ENCODE results near the gene PODXL2.

Gene PODXL2

DNA sequence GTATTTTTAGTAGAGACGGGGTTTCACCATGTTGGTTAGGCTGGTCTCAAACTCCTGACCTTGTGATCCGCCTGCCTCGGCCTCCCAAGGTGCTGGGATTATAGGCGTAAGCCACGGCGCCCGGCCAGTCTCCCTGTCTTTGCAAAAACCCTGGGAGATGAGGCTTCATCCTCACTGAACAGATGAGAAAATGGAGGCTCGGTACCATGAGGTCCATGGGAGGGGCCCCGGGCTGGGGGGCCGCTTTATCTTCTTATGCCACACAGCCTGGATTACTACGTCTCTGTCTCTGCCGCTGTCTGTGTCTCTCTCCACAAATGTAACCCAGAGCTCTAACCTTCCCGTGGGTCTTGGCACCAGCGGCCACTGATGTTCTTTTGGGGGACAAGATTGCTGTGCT is 82.9 kb downstream of the PODXL2 start:
- no peak for DNase-seq

DNA sequence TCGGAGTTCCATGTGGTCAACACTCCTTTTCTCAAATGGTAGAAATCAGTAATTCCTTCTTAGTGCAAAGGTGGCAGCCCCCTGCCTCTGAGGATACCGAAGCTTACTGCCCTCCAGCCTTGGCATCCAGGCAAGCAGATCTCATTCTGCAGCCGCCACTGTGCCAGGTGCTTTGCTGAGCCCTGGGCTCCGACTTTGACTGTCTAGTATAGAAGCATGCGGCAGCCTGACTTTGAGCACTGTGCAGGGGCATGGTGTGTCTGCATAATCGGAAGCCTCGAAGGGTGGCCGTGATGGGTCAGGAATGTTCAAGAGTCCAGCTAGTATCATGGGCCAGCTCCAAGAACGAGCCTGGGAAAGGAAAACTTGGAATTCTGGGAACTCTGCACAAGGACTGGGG is 83.5 kb downstream of the PODXL2 start:
- no peak for DNase-seq

GRCh38 chr3:127712881-127713771 is 84.1 kb downstream of the PODXL2 start:
- DNase-seq, result no peak

- DNase-seq, result no peak
These were observed 85.2 kb downstream of the PODXL2 start for GRCh38 chr3:127714125-127714571.

DNA sequence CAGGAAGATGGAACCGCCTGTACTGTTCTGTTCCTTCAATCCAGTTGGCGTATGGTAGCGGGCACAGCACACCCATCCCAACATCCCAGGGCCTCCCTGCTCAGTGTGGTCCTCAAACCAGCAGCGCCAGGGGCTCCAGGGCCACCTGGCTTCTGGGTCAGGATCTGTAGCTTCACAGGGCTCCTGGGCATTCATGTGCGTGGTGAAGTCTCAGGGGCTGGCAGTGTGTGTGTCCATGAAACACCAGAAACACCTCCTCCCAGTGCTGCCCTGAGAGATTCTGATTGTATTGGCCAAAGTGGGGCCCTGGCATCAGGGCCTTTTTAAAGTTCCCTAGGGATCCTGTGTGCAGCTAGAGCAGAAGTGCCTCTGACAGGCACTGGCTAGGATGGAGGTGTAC is 85.9 kb downstream of the PODXL2 start:
- DNase-seq, result no peak

DNA sequence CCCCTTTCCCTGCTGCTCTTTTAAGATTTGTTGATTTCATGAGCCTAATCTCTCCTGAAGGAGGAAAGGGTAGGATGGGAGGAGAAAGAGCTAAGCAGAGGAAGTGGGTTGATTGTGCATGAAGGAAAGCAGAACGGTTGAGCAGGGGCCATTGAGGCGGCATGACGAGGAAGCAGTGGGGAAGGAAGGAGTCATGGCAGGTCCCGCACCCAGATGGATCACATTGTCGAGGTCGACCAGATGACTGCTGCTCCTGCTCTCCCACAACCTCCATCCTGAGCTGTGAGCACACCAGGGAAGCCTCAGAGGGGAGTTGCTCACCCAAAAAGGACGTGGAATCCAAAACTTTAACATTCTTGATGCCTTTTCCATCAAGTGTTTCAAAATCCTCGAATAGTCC is 86.5 kb downstream of the PODXL2 start:
- no peak for DNase-seq

GRCh38 chr3:127716384-127716783 is 87.4 kb downstream of the PODXL2 start:
- DNase-seq, result no peak

GRCh38 chr3:127717357-127718244 is 88.6 kb downstream of the PODXL2 start:
- no peak for DNase-seq

DNA sequence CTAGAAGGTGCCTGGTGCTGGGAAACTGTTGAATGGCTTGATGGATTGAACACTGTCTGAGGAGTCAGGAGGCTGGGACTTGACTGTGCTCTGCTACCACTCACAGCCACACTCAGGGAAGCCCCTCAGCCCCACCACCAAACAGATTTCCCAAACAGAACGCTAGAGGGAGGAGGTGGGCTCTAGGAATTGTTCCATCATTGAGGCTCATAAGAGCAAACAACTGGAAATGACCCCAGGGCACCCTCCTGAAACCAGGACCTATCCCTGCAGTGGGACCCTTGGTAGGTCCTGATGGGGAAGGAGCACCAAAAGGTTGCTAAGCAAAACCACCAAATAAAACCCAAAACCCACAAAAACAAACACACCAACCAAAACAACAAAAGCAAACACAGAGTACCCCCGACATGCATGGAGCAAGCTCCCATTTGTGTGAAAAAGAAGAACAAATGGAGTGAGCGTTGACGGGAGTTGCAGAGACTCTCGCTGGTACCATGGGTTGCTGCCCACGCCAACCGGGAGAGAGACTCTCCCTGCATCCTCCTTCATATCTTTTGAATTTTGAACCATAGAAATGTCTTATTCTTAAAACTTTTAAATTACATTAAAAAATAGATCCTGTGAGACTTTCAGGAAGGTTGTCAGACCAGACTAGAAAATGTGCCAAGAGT is 89.4 kb downstream of the PODXL2 start:
- DNase-seq, result no peak

DNA sequence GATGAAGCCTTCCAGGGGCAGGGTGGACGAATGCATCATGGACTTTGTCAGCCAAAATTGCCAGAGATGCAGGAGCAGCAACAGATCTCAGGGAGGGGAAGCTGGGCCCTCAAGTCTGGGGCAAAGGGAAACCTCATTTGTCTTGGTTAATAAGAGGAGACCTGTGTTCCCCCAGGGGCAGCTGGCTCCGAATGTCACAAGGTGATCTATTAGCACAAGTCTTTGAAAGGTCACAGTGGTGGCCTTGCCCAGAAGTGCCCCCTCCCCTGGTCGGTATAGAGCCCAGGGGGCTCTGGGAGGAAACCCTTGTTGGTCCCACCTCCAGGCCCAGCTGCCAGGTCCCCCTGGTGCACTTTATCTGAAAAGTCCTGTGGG is 89.9 kb downstream of the PODXL2 start:
- no peak for DNase-seq

GRCh38 chr3:127719369-127719768 is 90.4 kb downstream of the PODXL2 start:
- no peak for DNase-seq

GRCh38 chr3:127720161-127720823 is 91.3 kb downstream of the PODXL2 start:
- no peak for DNase-seq

DNA sequence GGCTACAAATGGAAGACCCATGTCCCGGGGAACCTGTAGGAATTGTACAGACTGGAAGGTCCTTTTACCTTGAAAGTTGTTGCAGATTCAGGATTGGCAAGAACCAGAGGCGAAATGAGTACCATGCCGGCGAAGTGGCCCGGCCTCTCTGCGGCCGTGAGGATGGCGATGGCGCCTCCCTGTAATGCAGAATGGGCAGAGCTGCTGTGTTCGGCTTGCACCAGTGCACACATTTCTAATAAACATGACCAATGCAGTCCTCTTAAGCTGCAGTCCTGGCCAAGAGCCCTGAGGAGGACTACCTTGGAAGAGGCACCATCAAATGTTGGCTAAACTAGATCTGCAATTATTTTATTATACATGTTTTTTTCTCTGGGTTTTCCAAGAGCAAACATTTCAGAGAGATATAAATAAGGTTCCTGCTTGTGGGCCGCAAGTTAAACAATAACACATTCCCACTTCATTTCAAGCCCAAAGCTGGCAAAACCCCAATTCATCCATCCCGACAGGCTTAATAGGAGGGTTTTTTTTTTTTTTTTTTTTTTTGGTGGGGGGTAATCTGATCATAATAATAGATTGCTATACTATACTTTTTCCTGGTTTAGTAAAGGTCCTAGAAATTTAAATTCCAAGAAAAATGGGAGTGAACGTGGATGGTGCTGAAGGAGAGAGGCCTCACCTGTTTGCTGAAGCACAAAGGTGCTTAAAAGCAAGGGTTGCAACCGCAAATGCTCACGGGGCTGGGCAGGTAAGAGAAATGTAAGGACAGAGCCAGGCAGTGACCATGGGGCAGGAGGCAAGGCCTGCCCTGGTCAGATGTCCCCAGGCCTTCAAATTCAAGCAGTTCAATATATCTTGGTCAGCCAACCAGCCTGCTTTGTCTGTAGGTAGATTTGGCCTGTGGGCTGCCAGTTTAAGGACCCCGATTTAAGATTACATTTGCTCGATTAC is 92.3 kb downstream of the PODXL2 start:
- no peak for DNase-seq

DNA sequence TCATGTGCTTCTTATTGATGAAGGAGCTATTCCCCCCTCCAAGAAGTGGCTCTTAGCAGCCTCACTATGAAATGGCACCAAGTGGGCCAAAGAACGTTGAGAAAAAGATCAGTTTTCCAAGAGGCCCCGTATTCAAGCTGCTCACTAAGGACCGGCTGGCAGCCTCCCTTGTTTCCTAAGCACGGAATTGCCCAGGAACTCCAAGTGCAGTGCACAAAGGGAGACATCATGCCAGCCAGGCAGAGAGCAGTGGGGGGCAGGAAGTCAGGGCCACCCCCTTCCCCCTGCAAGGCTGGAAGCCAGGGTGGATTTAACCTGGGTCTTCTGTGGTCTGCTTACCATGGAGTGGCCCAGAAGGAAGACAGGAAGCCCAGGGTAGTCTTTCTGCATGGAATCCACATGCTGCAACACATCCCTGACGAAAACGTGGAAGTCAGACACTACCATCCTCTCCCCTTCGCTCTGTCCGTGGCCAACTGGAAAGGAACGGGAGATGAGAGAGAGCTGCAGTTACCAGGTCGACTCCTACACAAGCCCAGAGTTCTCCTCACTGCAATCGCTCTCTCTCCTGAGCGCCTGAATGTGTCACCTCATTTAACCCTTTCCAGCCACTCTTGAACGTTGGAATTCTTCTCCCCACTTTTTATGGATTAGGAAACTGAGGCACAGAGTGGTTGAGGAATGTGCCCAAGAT is 93.3 kb downstream of the PODXL2 start:
- no peak for DNase-seq
